WTC11 (cell line): ENCODE measurements around the gene PPFIBP2. TPM values are rescaled to one million over a fixed set of nuclear protein-coding genes. Genes with fewer than 3 reads are reported as not detected.

Source experiments
- ATAC-seq: fragments of 200-7000 bp; cut with Tn5 transposase; 2 replicates; pipeline ENCODE4 v1.10.0; 2021; ENCODE audit warnings: mild to moderate bottlenecking, moderate library complexity
- CTCF ChIA-PET: fragments of 300-600 bp; sonication (Branson Sonifier 250); formaldehyde crosslinking; loops from one replicate; lab custom pipeline; 2021; ENCODE audit warnings: antibody characterized with exemption; lab: Charles Lee
- POLR2A ChIA-PET: fragments of 350-600 bp; sonication (Branson Sonifier 250); formaldehyde crosslinking; loops from one replicate; lab custom pipeline; 2021; ENCODE audit warnings: antibody characterized with exemption; lab: Charles Lee
- DNase-seq: peaks from one replicate; pipeline ENCODE4 v3.0.0; 2021; ENCODE audit warnings: low spot score
- H3K27ac Mint-ChIP-seq: 2 replicates; pipeline ENCODE4 v1.8.0; 2021; ENCODE audit warnings: mixed read lengths
- H3K27me3 Mint-ChIP-seq: 2 replicates; pipeline ENCODE4 v1.8.0; 2021; ENCODE audit warnings: low read depth, mild to moderate bottlenecking, moderate library complexity, mixed read lengths
- H3K36me3 Mint-ChIP-seq: 2 replicates; pipeline ENCODE4 v1.8.0; 2021; ENCODE audit warnings: mixed read lengths
- H3K4me1 Mint-ChIP-seq: 2 replicates; pipeline ENCODE4 v1.8.0; 2022; ENCODE audit warnings: mixed read lengths
- H3K4me3 Mint-ChIP-seq: 2 replicates; pipeline ENCODE4 v1.8.0; 2021; ENCODE audit warnings: mild to moderate bottlenecking, moderate library complexity, mixed read lengths
- H3K9me3 Mint-ChIP-seq: 2 replicates; pipeline ENCODE4 v1.8.0; 2021; ENCODE audit warnings: mixed read lengths
- ATF2 ChIP-seq: sonication (generic); formaldehyde crosslinking; IDR thresholded peaks from 2 replicates; pipeline ENCODE4 v1.8.1; 2022; ENCODE audit warnings: low read depth, missing genetic modification reagents, borderline replicate concordance
- EMX1 ChIP-seq: fragments of 250-450 bp; sonication (Bioruptor Pico); IDR thresholded peaks from 2 replicates; pipeline ENCODE4 v1.8.0; 2021; ENCODE audit warnings: mild to moderate bottlenecking
- ESRRA ChIP-seq: sonication (generic); formaldehyde crosslinking; IDR thresholded peaks from 2 replicates; pipeline ENCODE4 v1.8.1; 2022; ENCODE audit warnings: mild to moderate bottlenecking, missing genetic modification reagents, borderline replicate concordance
- IRF2 ChIP-seq: sonication (generic); formaldehyde crosslinking; IDR thresholded peaks from 2 replicates; pipeline ENCODE4 v1.8.0; 2022; ENCODE audit warnings: low read depth, missing genetic modification reagents, borderline replicate concordance
- JAZF1 ChIP-seq: fragments of 250-450 bp; sonication (Bioruptor Pico); IDR thresholded peaks from 2 replicates; pipeline ENCODE4 v1.9.0; 2021; ENCODE audit warnings: moderate library complexity, mild to moderate bottlenecking, inconsistent platforms
- MYBL2 ChIP-seq: sonication (generic); formaldehyde crosslinking; IDR thresholded peaks from 2 replicates; pipeline ENCODE4 v1.8.1; 2023; ENCODE audit warnings: mild to moderate bottlenecking, moderate library complexity, missing genetic modification reagents
- NFATC4 ChIP-seq: fragments of 250-450 bp; sonication (Bioruptor Pico); IDR thresholded peaks from 2 replicates; pipeline ENCODE4 v1.9.0; 2021; ENCODE audit warnings: mild to moderate bottlenecking
- NFYB ChIP-seq: sonication (generic); formaldehyde crosslinking; conservative IDR thresholded peaks from 2 replicates; pipeline ENCODE4 v1.8.0; 2022; ENCODE audit warnings: low read depth, missing genetic modification reagents
- NR2C2 ChIP-seq: sonication (generic); formaldehyde crosslinking; IDR thresholded peaks from 2 replicates; pipeline ENCODE4 v1.8.0; 2022; ENCODE audit warnings: mild to moderate bottlenecking, missing genetic modification reagents
- PRRX2 ChIP-seq: fragments of 250-450 bp; sonication (Bioruptor Pico); IDR thresholded peaks from 2 replicates; pipeline ENCODE4 v1.8.0; 2021; ENCODE audit warnings: mild to moderate bottlenecking
- RELA ChIP-seq: sonication (generic); formaldehyde crosslinking; IDR thresholded peaks from 2 replicates; pipeline ENCODE4 v1.8.1; 2022; ENCODE audit warnings: missing genetic modification reagents, mild to moderate bottlenecking, borderline replicate concordance
- TEAD1 ChIP-seq: sonication (generic); formaldehyde crosslinking; IDR thresholded peaks from 2 replicates; pipeline ENCODE4 v1.8.0; 2022; ENCODE audit warnings: mild to moderate bottlenecking, missing genetic modification reagents
- TEAD4 ChIP-seq: sonication (generic); formaldehyde crosslinking; IDR thresholded peaks from 2 replicates; pipeline ENCODE4 v1.8.0; 2022; ENCODE audit warnings: mild to moderate bottlenecking, missing genetic modification reagents
- TP53 ChIP-seq: sonication (generic); formaldehyde crosslinking; IDR thresholded peaks from 2 replicates; pipeline ENCODE4 v1.8.1; 2023; ENCODE audit warnings: mild to moderate bottlenecking, missing genetic modification reagents
- ZNF423 ChIP-seq: fragments of 250-450 bp; sonication (Bioruptor Pico); IDR thresholded peaks from 2 replicates; pipeline ENCODE4 v2.1.2; 2022; ENCODE audit warnings: mild to moderate bottlenecking, moderate library complexity
- ZNF671 ChIP-seq: fragments of 250-450 bp; sonication (Bioruptor Pico); IDR thresholded peaks from 2 replicates; pipeline ENCODE4 v1.8.0; 2021; ENCODE audit warnings: mild to moderate bottlenecking
- total RNA-seq: library from RNA; stranded (reverse); gene quantifications from 3 replicates; pipeline ENCODE4 v1.2.3, GENCODE V29; 2021
- TF ChIP-seq, protein P1 (sequence below): sonication (generic); formaldehyde crosslinking; IDR thresholded peaks from 2 replicates; pipeline ENCODE4 v1.8.1; 2023; ENCODE audit warnings: mild to moderate bottlenecking, missing genetic modification reagents, moderate library complexity
- TF ChIP-seq, protein P2 (sequence below): sonication (generic); formaldehyde crosslinking; IDR thresholded peaks from 2 replicates; pipeline ENCODE4 v1.8.1; 2023; ENCODE audit warnings: mild to moderate bottlenecking, missing genetic modification reagents, borderline replicate concordance
- TF ChIP-seq, protein P3 (sequence below): sonication (generic); formaldehyde crosslinking; IDR thresholded peaks from 2 replicates; pipeline ENCODE4 v1.8.1; 2022; ENCODE audit warnings: mild to moderate bottlenecking, moderate library complexity, missing genetic modification reagents
- TF ChIP-seq, protein P4 (sequence below): sonication (generic); formaldehyde crosslinking; IDR thresholded peaks from 2 replicates; pipeline ENCODE4 v1.8.0; 2022; ENCODE audit warnings: mild to moderate bottlenecking, missing genetic modification reagents

Gene PPFIBP2
- total RNA-seq, 1 experiment from 2014 or later = 21.4 TPM

DNA sequence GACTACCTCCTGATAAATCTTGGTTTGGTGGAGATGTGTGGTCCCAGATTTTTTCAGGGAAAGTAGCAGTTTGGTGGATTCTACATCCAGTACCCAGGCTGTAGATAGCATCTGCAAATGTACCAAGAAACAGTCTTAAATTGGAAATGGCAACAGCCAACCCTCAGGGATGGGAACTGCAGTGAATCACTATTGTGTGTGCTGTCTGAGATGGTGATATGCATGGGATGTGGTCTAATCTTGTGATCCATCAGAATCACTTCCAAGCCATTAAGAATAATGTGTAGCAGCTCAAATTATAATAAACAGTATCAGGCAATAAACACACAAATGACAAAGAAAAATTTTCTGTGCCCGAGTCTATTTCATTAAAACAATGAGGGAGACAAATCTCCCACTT is 25.1 kb upstream of the PPFIBP2 start:
- H3K4me1 Mint-ChIP-seq = peaks cover 41% of the 10 kb centered on the region
- no peaks in the 10 kb centered on the region for H3K27me3 Mint-ChIP-seq
- H3K9me3 Mint-ChIP-seq = 0 out of 2 replicates have a peak, but pooled peaks cover 4% of the 10 kb centered on the region
- ChIA-PET POLR2A (no interaction called here), CTCF (interaction anchor here (1.3 kb wide), 1 partner anchor 25 kb away, joined by 4 read pairs; the partner anchor contains the start of gene PPFIBP2)
- ATAC-seq (no peak), DNase-seq (no peak)
- H3K36me3 Mint-ChIP-seq = no peaks in the 10 kb centered on the region
- H3K4me3 Mint-ChIP-seq = no peak overlapping the region
- H3K27ac Mint-ChIP-seq = no peak overlapping the region
- TF ChIP-seq, protein P1, sequence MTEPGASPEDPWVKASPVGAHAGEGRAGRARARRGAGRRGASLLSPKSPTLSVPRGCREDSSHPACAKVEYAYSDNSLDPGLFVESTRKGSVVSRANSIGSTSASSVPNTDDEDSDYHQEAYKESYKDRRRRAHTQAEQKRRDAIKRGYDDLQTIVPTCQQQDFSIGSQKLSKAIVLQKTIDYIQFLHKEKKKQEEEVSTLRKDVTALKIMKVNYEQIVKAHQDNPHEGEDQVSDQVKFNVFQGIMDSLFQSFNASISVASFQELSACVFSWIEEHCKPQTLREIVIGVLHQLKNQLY (CRISPR knock-in tag) = no peak
- TF ChIP-seq, protein P2, sequence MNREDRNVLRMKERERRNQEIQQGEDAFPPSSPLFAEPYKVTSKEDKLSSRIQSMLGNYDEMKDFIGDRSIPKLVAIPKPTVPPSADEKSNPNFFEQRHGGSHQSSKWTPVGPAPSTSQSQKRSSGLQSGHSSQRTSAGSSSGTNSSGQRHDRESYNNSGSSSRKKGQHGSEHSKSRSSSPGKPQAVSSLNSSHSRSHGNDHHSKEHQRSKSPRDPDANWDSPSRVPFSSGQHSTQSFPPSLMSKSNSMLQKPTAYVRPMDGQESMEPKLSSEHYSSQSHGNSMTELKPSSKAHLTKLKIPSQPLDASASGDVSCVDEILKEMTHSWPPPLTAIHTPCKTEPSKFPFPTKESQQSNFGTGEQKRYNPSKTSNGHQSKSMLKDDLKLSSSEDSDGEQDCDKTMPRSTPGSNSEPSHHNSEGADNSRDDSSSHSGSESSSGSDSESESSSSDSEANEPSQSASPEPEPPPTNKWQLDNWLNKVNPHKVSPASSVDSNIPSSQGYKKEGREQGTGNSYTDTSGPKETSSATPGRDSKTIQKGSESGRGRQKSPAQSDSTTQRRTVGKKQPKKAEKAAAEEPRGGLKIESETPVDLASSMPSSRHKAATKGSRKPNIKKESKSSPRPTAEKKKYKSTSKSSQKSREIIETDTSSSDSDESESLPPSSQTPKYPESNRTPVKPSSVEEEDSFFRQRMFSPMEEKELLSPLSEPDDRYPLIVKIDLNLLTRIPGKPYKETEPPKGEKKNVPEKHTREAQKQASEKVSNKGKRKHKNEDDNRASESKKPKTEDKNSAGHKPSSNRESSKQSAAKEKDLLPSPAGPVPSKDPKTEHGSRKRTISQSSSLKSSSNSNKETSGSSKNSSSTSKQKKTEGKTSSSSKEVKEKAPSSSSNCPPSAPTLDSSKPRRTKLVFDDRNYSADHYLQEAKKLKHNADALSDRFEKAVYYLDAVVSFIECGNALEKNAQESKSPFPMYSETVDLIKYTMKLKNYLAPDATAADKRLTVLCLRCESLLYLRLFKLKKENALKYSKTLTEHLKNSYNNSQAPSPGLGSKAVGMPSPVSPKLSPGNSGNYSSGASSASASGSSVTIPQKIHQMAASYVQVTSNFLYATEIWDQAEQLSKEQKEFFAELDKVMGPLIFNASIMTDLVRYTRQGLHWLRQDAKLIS (CRISPR knock-in tag) = no peak
- TF ChIP-seq JAZF1 (CRISPR knock-in tag) (no peak), NFYB (CRISPR knock-in tag) (no peak), ESRRA (CRISPR knock-in tag) (no peak)

- H3K27me3 Mint-ChIP-seq = no peaks in the 10 kb centered on the region
- DNase-seq (no peak), ATAC-seq (no peak)
- TF ChIP-seq TEAD1 (CRISPR knock-in tag) (no peak), TEAD4 (CRISPR knock-in tag) (no peak), ZNF671 (CRISPR knock-in tag) (no peak), NR2C2 (CRISPR knock-in tag) (no peak), NFATC4 (CRISPR knock-in tag) (no peak), NFYB (CRISPR knock-in tag) (no peak), RELA (CRISPR knock-in tag) (no peak), PRRX2 (CRISPR knock-in tag) (no peak), ATF2 (CRISPR knock-in tag) (no peak), EMX1 (CRISPR knock-in tag) (no peak), ESRRA (CRISPR knock-in tag) (no peak), TP53 (CRISPR knock-in tag) (no peak), ZNF423 (no peak), MYBL2 (CRISPR knock-in tag) (no peak), IRF2 (CRISPR knock-in tag) (no peak)
- TF ChIP-seq, protein P3, sequence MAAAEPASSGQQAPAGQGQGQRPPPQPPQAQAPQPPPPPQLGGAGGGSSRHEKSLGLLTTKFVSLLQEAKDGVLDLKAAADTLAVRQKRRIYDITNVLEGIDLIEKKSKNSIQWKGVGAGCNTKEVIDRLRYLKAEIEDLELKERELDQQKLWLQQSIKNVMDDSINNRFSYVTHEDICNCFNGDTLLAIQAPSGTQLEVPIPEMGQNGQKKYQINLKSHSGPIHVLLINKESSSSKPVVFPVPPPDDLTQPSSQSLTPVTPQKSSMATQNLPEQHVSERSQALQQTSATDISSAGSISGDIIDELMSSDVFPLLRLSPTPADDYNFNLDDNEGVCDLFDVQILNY (CRISPR knock-in tag) = no peak
- TF ChIP-seq, protein P2 (CRISPR knock-in tag) = no peak
- TF ChIP-seq, protein P4, sequence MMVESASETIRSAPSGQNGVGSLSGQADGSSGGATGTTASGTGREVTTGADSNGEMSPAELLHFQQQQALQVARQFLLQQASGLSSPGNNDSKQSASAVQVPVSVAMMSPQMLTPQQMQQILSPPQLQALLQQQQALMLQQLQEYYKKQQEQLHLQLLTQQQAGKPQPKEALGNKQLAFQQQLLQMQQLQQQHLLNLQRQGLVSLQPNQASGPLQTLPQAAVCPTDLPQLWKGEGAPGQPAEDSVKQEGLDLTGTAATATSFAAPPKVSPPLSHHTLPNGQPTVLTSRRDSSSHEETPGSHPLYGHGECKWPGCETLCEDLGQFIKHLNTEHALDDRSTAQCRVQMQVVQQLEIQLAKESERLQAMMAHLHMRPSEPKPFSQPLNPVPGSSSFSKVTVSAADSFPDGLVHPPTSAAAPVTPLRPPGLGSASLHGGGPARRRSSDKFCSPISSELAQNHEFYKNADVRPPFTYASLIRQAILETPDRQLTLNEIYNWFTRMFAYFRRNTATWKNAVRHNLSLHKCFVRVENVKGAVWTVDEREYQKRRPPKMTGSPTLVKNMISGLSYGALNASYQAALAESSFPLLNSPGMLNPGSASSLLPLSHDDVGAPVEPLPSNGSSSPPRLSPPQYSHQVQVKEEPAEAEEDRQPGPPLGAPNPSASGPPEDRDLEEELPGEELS (CRISPR knock-in tag) = no peak
- no peaks in the 10 kb centered on the region for H3K36me3 Mint-ChIP-seq
- 0 out of 2 replicates have a peak, but pooled peaks cover 4% of the 10 kb centered on the region for H3K9me3 Mint-ChIP-seq
- ChIA-PET POLR2A (no interaction called here), CTCF (no interaction called here)
- no peak overlapping the region for H3K27ac Mint-ChIP-seq
- no peak overlapping the region for H3K4me3 Mint-ChIP-seq
- peaks cover 37% of the 10 kb centered on the region for H3K4me1 Mint-ChIP-seq
Observed at GRCh38 chr11:7489376-7489775, 24.4 kb upstream of the PPFIBP2 start.
